Common myeloid progenitor, CD34-positive (primary cell): ENCODE data around the gene SOHLH1.

Experiments used
- CTCF ChIA-PET: fragments of 350-600 bp; sonication (Branson Sonifier 250); formaldehyde crosslinking; loops from one replicate; lab custom pipeline; 2021; ENCODE audit warnings: antibody characterized with exemption; lab: Charles Lee
- POLR2A ChIA-PET: fragments of 350-600 bp; sonication (Branson Sonifier 250); formaldehyde crosslinking; loops from one replicate; lab custom pipeline; 2021; ENCODE audit warnings: antibody characterized with exemption; lab: Charles Lee
- DNase-seq, 3 donors: peaks; one replicate each; pipeline versions ENCODE4 v3.0.0 to v3.0.0-alpha.2; 2013
- H3K27ac ChIP-seq, 2 experiments: 1 replicate in 1 of 2; 2 replicates in 1 of 2; pipeline ENCODE4 v1.7.0; 2013; ENCODE audit warnings: inconsistent platforms in 2 of 2, low read length in 2 of 2, mild to moderate bottlenecking in 2 of 2, low read depth in 1 of 2, moderate library complexity in 1 of 2; ENCODE audit not compliant: severe bottlenecking in 2 of 2, insufficient read depth in 1 of 2, poor library complexity in 1 of 2
- H3K27me3 ChIP-seq, 5 experiments: replicated peaks in 2 of 5; 1 replicate in 3 of 5; 2 replicates in 2 of 5; pipeline versions ENCODE4 v1.6.1 to v1.7.0; 2013; ENCODE audit warnings: low read length in 4 of 5, mild to moderate bottlenecking in 2 of 5, moderate library complexity in 2 of 5, inconsistent platforms in 1 of 5; ENCODE audit not compliant: insufficient read depth in 5 of 5, control insufficient read depth in 4 of 5
- H3K36me3 ChIP-seq, 4 experiments: 1 replicate in 2 of 4; 2 replicates in 2 of 4; pipeline versions ENCODE4 v1.6.1 to v1.7.0; 2013; ENCODE audit warnings: low read length in 3 of 4, control low read depth in 1 of 4, mild to moderate bottlenecking in 1 of 4; ENCODE audit not compliant: control insufficient read depth in 4 of 4, insufficient read depth in 4 of 4
- H3K4me1 ChIP-seq, 4 experiments: 1 replicate in 3 of 4; 2 replicates in 1 of 4; pipeline versions ENCODE4 v1.6.1 to v1.7.1; 2013; ENCODE audit warnings: low read length in 3 of 4, mild to moderate bottlenecking in 3 of 4, control low read depth in 1 of 4, inconsistent platforms in 1 of 4, moderate library complexity in 1 of 4; ENCODE audit not compliant: control insufficient read depth in 4 of 4, insufficient read depth in 4 of 4; ENCODE audit errors: control extremely low read depth in 1 of 4
- H3K4me3 ChIP-seq, 7 experiments: 1 replicate in 4 of 7; 2 replicates in 3 of 7; pipeline versions ENCODE4 v1.5.1 to v1.7.0; 2013; ENCODE audit warnings: mild to moderate bottlenecking in 7 of 7, low read length in 6 of 7, moderate library complexity in 6 of 7, inconsistent platforms in 2 of 7, low read depth in 2 of 7, control low read depth in 1 of 7; ENCODE audit not compliant: insufficient read depth in 4 of 7, control insufficient read depth in 1 of 7; ENCODE audit errors: extremely low read depth in 1 of 7
- H3K9me3 ChIP-seq, 5 experiments: 1 replicate in 4 of 5; 2 replicates in 1 of 5; pipeline versions ENCODE4 v1.6.1 to v1.7.1; 2013; ENCODE audit warnings: low read length in 4 of 5, mild to moderate bottlenecking in 2 of 5, inconsistent platforms in 1 of 5, low read depth in 1 of 5, moderate library complexity in 1 of 5; ENCODE audit not compliant: control insufficient read depth in 4 of 5, insufficient read depth in 2 of 5; ENCODE audit errors: control extremely low read depth in 1 of 5
- WGBS: methylation state at CpG from one replicate; pipeline ENCODE4 v1.1.5; 2013; ENCODE audit not compliant: insufficient coverage; 5-methylcytosine and 5-hydroxymethylcytosine counted together

The SOHLH1 gene

GRCh38 chr9:135697226-135697625 lies 2.1 kb downstream of the SOHLH1 start:
- peaks cover 0 to 70% (median 11%) of the 10 kb centered on the region in 5 experiments for H3K27me3 ChIP-seq
- no peak for DNase-seq
- CTCF ChIA-PET: interaction anchor here (0.6 kb wide), 1 partner anchor 42 kb away, joined by 3 read pairs; no protein-coding TSS in a partner anchor

GRCh38 chr9:135696446-135696845 lies 2.8 kb downstream of the SOHLH1 start:
- DNase-seq: no peak
- WGBS: 91% methylated on average over 14 of the region's 16 CpGs
- Histone ChIP-seq H3K36me3 (no peaks in the 10 kb centered on the region), H3K4me3 (no peak overlapping the region), H3K27me3 (peaks cover 0 to 63% (median 11%) of the 10 kb centered on the region in 5 experiments), H3K27ac (no peak overlapping the region), H3K9me3 (no peaks in the 10 kb centered on the region), H3K4me1 (peaks cover 0 to 4% (median under 1%) of the 10 kb centered on the region in 4 experiments)
- POLR2A ChIA-PET: interaction anchor here (1.1 kb wide), 1 partner anchor 9 kb away, joined by 3 read pairs; no protein-coding TSS in a partner anchor
- CTCF ChIA-PET: interaction anchor here (0.6 kb wide), 1 partner anchor 41 kb away, joined by 3 read pairs; no protein-coding TSS in a partner anchor

More at GRCh38 chr9:135697226-135697625, 2.1 kb downstream of the SOHLH1 start:
- no peak overlapping the region for H3K27ac ChIP-seq
- H3K4me1 ChIP-seq: peaks cover 0 to 11% (median 4%) of the 10 kb centered on the region in 4 experiments
- no peak overlapping the region for H3K4me3 ChIP-seq
- H3K36me3 ChIP-seq: no peaks in the 10 kb centered on the region
- no peaks in the 10 kb centered on the region for H3K9me3 ChIP-seq
- POLR2A ChIA-PET: interaction anchor here (1.1 kb wide), 1 partner anchor 9 kb away, joined by 3 read pairs; no protein-coding TSS in a partner anchor
- 85% methylated on average over 14 of the region's 15 CpGs for WGBS

- WGBS: 85% methylated on average over 10 of the region's 12 CpGs
- H3K27me3 ChIP-seq: peaks cover 0 to 55% (median 5%) of the 10 kb centered on the region in 5 experiments
- ChIA-PET POLR2A (no interaction called here), CTCF (interaction anchor here (1.2 kb wide), 1 partner anchor 9 kb away, joined by 3 read pairs; no protein-coding TSS in a partner anchor)
- no peak for DNase-seq
- no peak overlapping the region for H3K4me3 ChIP-seq
- H3K36me3 ChIP-seq: no peaks in the 10 kb centered on the region
- H3K27ac ChIP-seq: no peak overlapping the region
- H3K4me1 ChIP-seq: peaks cover 0 to 4% (median 0%) of the 10 kb centered on the region in 4 experiments
- no peaks in the 10 kb centered on the region for H3K9me3 ChIP-seq
Measured at GRCh38 chr9:135695642-135696041, 3.6 kb downstream of the SOHLH1 start.

- Histone ChIP-seq H3K36me3 (no peaks in the 10 kb centered on the region), H3K27me3 (peaks cover 0 to 49% (median 5%) of the 10 kb centered on the region in 5 experiments), H3K4me1 (peaks cover 0 to 4% (median 0%) of the 10 kb centered on the region in 4 experiments), H3K27ac (no peak overlapping the region), H3K9me3 (no peaks in the 10 kb centered on the region), H3K4me3 (no peak overlapping the region)
- ChIA-PET CTCF (interaction anchor here (1.2 kb wide), 1 partner anchor 10 kb away, joined by 3 read pairs; no protein-coding TSS in a partner anchor), POLR2A (no interaction called here)
- 89% methylated on average over 14 of the region's 16 CpGs for WGBS
- no peak for DNase-seq
Measured at GRCh38 chr9:135695036-135695435, 4.2 kb downstream of the SOHLH1 start.

- WGBS: 63% methylated on average over 17 of the region's 18 CpGs
- Histone ChIP-seq H3K36me3 (no peaks in the 10 kb centered on the region), H3K27me3 (peaks cover 0 to 48% (median 2%) of the 10 kb centered on the region in 5 experiments), H3K4me3 (no peak overlapping the region), H3K27ac (no peak overlapping the region), H3K4me1 (peaks cover 0 to 4% (median 0%) of the 10 kb centered on the region in 4 experiments), H3K9me3 (no peaks in the 10 kb centered on the region)
- ChIA-PET POLR2A (no interaction called here), CTCF (no interaction called here)
- no peak for DNase-seq
Measured at GRCh38 chr9:135694414-135694813, 4.9 kb downstream of the SOHLH1 start.

- POLR2A ChIA-PET: no interaction called here
- H3K36me3 ChIP-seq: no peaks in the 10 kb centered on the region
- H3K9me3 ChIP-seq: no peaks in the 10 kb centered on the region
- peaks cover 0 to 4% (median 0%) of the 10 kb centered on the region in 4 experiments for H3K4me1 ChIP-seq
- DNase-seq: no peak
- peaks cover 0 to 47% (median 5%) of the 10 kb centered on the region in 5 experiments for H3K27me3 ChIP-seq
- no peak overlapping the region for H3K27ac ChIP-seq
- 89% methylated on average over 11 of the region's 11 CpGs for WGBS
- CTCF ChIA-PET: no interaction called here
- no peak overlapping the region for H3K4me3 ChIP-seq
Measured at GRCh38 chr9:135693771-135694170, 5.5 kb downstream of the SOHLH1 start.

GRCh38 chr9:135693265-135693664 lies 6.0 kb downstream of the SOHLH1 start:
- POLR2A ChIA-PET: no interaction called here
- CTCF ChIA-PET: no interaction called here
- H3K9me3 ChIP-seq: no peaks in the 10 kb centered on the region
- DNase-seq: no peak
- H3K4me3 ChIP-seq: no peak overlapping the region
- H3K27ac ChIP-seq: no peak overlapping the region
- peaks cover 0 to 43% (median 5%) of the 10 kb centered on the region in 5 experiments for H3K27me3 ChIP-seq
- H3K4me1 ChIP-seq: peaks cover 0 to 4% (median 0%) of the 10 kb centered on the region in 4 experiments
- WGBS: 85% methylated on average over 16 of the region's 16 CpGs
- H3K36me3 ChIP-seq: no peaks in the 10 kb centered on the region
